ENCODE results near the gene BCR. TPM values are rescaled to one million over a fixed set of nuclear protein-coding genes. Genes with fewer than 3 reads are reported as not detected.

BCR gene
- total and polyA plus RNA-seq, 2 donors, result 17.9 to 22.8 TPM

GRCh38 chr22:23220485-23221350 lies 40.4 kb downstream of the BCR start:
- Histone ChIP-seq H3K4me3 (ENCODE audit: low read length in 2 of 2) (peak overlapping the region; percentile 58 to 60), H3K27me3 (ENCODE audit: control insufficient read depth in 2 of 2, insufficient read depth in 1 of 2, low read length in 1 of 2) (no peaks in the 10 kb centered on the region), H3K27ac (ENCODE audit: low read depth in 1 of 2, low read length in 1 of 2) (peak overlapping the region in 1 of 2 donors; percentile 92), H3K36me3 (ENCODE audit: control insufficient read depth in 2 of 2, insufficient read depth in 2 of 2, low read length in 1 of 2) (peaks cover 0 to 2% of the 10 kb centered on the region in 2 donors), H3K4me1 (ENCODE audit: control insufficient read depth in 2 of 2, insufficient read depth in 2 of 2, low read length in 2 of 2) (peaks cover 41 to 88% of the 10 kb centered on the region in 2 donors), H3K9me3 (ENCODE audit: control insufficient read depth in 2 of 2, insufficient read depth in 1 of 2, low read length in 1 of 2) (no peaks in the 10 kb centered on the region)
- DNase-seq (ENCODE audit: low read depth in 6 of 9, low spot score in 9 of 9), result peak in 4 of 9 donors; percentile 51 to 77 (median 54)
- 35% methylated on average over 11 of the region's 11 CpGs for WGBS

GRCh38 chr22:23221351-23221804 lies 41.1 kb downstream of the BCR start:
- Histone ChIP-seq H3K9me3 (ENCODE audit: control insufficient read depth in 2 of 2, insufficient read depth in 1 of 2, low read length in 1 of 2) (no peaks in the 10 kb centered on the region), H3K4me1 (ENCODE audit: control insufficient read depth in 2 of 2, insufficient read depth in 2 of 2, low read length in 2 of 2) (peaks cover 39 to 91% of the 10 kb centered on the region in 2 donors), H3K27ac (ENCODE audit: low read depth in 1 of 2, low read length in 1 of 2) (no peak overlapping the region), H3K4me3 (ENCODE audit: low read length in 2 of 2) (no peak overlapping the region), H3K27me3 (ENCODE audit: control insufficient read depth in 2 of 2, insufficient read depth in 1 of 2, low read length in 1 of 2) (no peaks in the 10 kb centered on the region), H3K36me3 (ENCODE audit: control insufficient read depth in 2 of 2, insufficient read depth in 2 of 2, low read length in 1 of 2) (peaks cover 0 to 2% of the 10 kb centered on the region in 2 donors)
- 97% methylated on average over 3 of the region's 3 CpGs for WGBS
- no peak for DNase-seq (ENCODE audit: low read depth in 6 of 9, low spot score in 9 of 9)

GRCh38 chr22:23222033-23222792 lies 41.9 kb downstream of the BCR start:
- WGBS, result 70% methylated on average over 11 of the region's 11 CpGs
- H3K4me3 ChIP-seq (ENCODE audit: low read length in 2 of 2), result no peak overlapping the region
- peaks cover 45 to 89% of the 10 kb centered on the region in 2 donors for H3K4me1 ChIP-seq (ENCODE audit: control insufficient read depth in 2 of 2, insufficient read depth in 2 of 2, low read length in 2 of 2)
- no peaks in the 10 kb centered on the region for H3K9me3 ChIP-seq (ENCODE audit: control insufficient read depth in 2 of 2, insufficient read depth in 1 of 2, low read length in 1 of 2)
- H3K27me3 ChIP-seq (ENCODE audit: control insufficient read depth in 2 of 2, insufficient read depth in 1 of 2, low read length in 1 of 2), result no peaks in the 10 kb centered on the region
- H3K36me3 ChIP-seq (ENCODE audit: control insufficient read depth in 2 of 2, insufficient read depth in 2 of 2, low read length in 1 of 2), result peaks cover under 1 to 2% of the 10 kb centered on the region in 2 donors
- peak in 1 of 9 donors; percentile 32 for DNase-seq (ENCODE audit: low read depth in 6 of 9, low spot score in 9 of 9)
- H3K27ac ChIP-seq (ENCODE audit: low read depth in 1 of 2, low read length in 1 of 2), result no peak overlapping the region

DNA sequence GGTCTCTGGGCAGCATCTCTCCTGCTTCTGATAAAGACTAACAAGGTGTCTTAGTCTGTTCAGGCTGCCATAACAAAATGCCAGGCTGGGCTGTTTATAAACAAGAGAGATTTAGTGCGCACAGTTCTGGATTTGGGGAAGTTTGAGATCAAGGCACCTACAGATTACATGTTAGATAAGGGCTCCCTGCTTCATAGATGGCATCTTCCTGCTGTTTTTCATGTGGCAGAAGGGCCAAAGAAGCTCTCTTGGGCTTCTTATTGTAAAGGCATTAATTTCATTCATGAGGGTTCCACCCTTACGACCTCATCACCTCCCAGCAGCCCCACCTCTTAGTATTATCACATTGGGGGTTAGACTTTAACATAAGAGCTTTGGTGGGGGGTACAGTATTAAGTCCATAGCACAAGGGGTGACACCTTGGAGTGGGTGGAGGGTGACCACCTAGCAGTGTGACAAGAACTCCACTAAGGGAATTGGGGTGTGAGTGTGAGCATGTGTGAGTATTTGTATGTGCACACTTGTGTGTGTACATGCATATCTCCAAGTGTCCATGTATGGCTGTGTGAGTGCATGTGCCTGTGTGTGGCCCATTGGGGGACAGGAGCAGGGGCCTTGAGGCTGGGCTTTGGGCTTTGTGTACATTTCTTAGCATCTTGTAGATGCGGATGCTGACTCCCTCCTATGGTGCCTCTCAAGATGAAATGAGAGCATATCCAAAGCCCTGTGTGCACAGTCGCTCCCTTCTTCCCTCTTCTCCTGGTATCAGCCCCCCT lies 42.7 kb downstream of the BCR start:
- 64% methylated on average over 4 of the region's 4 CpGs for WGBS

GRCh38 chr22:23223569-23224317 lies 43.4 kb downstream of the BCR start:
- Histone ChIP-seq H3K27ac (ENCODE audit: low read depth in 1 of 2, low read length in 1 of 2) (no peak overlapping the region), H3K36me3 (ENCODE audit: control insufficient read depth in 2 of 2, insufficient read depth in 2 of 2, low read length in 1 of 2) (peaks cover 3 to 6% of the 10 kb centered on the region in 2 donors), H3K4me1 (ENCODE audit: control insufficient read depth in 2 of 2, insufficient read depth in 2 of 2, low read length in 2 of 2) (peaks cover 42 to 74% of the 10 kb centered on the region in 2 donors), H3K9me3 (ENCODE audit: control insufficient read depth in 2 of 2, insufficient read depth in 1 of 2, low read length in 1 of 2) (no peaks in the 10 kb centered on the region), H3K27me3 (ENCODE audit: control insufficient read depth in 2 of 2, insufficient read depth in 1 of 2, low read length in 1 of 2) (no peaks in the 10 kb centered on the region), H3K4me3 (ENCODE audit: low read length in 2 of 2) (no peak overlapping the region)
- no peak for DNase-seq (ENCODE audit: low read depth in 6 of 9, low spot score in 9 of 9)
- WGBS, result 85% methylated on average over 12 of the region's 12 CpGs

More for the DNA sequence above, 42.7 kb downstream of the BCR start:
- no peak overlapping the region for H3K4me3 ChIP-seq (ENCODE audit: low read length in 2 of 2)
- H3K27ac ChIP-seq (ENCODE audit: low read depth in 1 of 2, low read length in 1 of 2), result no peak overlapping the region
- no peaks in the 10 kb centered on the region for H3K27me3 ChIP-seq (ENCODE audit: control insufficient read depth in 2 of 2, insufficient read depth in 1 of 2, low read length in 1 of 2)
- no peak for DNase-seq (ENCODE audit: low read depth in 6 of 9, low spot score in 9 of 9)
- H3K36me3 ChIP-seq (ENCODE audit: control insufficient read depth in 2 of 2, insufficient read depth in 2 of 2, low read length in 1 of 2), result peaks cover 3 to 6% of the 10 kb centered on the region in 2 donors
- H3K4me1 ChIP-seq (ENCODE audit: control insufficient read depth in 2 of 2, insufficient read depth in 2 of 2, low read length in 2 of 2), result peaks cover 43 to 81% of the 10 kb centered on the region in 2 donors
- no peaks in the 10 kb centered on the region for H3K9me3 ChIP-seq (ENCODE audit: control insufficient read depth in 2 of 2, insufficient read depth in 1 of 2, low read length in 1 of 2)

DNA sequence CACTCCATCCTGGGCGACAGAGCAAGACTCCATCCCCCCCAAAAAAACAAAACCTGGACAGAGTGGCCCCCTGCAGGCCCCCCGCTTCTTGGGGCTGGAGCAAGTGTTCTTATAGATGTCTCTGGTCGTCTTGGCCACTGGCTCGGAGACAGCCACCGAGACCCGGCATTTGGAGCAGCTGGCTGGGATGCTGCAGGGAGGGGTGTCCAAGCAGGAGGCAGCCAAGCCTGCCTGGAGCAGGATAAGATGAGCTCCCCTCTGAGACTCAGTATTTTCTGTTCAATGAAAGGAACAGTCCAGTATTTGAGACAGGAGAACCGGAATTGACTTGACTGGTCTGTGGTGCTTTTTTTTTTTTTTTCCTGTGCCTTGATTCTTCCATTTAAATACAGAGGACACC lies 44.5 kb downstream of the BCR start:
- H3K4me3 ChIP-seq (ENCODE audit: low read length in 2 of 2), result no peak overlapping the region
- peaks cover 35 to 63% of the 10 kb centered on the region in 2 donors for H3K4me1 ChIP-seq (ENCODE audit: control insufficient read depth in 2 of 2, insufficient read depth in 2 of 2, low read length in 2 of 2)
- 97% methylated on average over 7 of the region's 7 CpGs for WGBS
- no peaks in the 10 kb centered on the region for H3K27me3 ChIP-seq (ENCODE audit: control insufficient read depth in 2 of 2, insufficient read depth in 1 of 2, low read length in 1 of 2)
- H3K27ac ChIP-seq (ENCODE audit: low read depth in 1 of 2, low read length in 1 of 2), result no peak overlapping the region
- H3K36me3 ChIP-seq (ENCODE audit: control insufficient read depth in 2 of 2, insufficient read depth in 2 of 2, low read length in 1 of 2), result peaks cover 3 to 11% of the 10 kb centered on the region in 2 donors
- DNase-seq (ENCODE audit: low read depth in 6 of 9, low spot score in 9 of 9), result no peak
- H3K9me3 ChIP-seq (ENCODE audit: control insufficient read depth in 2 of 2, insufficient read depth in 1 of 2, low read length in 1 of 2), result peaks cover 0 to 5% of the 10 kb centered on the region in 2 donors

DNA sequence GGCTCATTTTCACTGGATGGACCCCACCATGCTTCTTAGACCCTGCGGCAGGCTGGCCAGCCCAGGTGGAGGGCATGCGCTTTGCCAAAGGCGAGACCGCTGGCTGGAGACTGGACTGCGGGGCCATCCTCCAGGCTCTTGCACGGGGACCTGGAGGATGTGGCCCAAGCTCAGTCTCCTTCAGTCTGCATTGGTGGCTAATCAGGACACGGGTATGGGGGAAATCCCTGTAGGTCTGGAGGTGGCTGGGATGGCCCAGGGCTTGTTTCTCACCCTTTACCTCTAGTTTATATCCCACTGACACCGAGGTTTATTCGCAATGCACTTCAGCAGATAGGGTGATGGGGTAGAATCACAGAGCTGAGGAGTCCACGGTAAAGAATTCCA lies 45.0 kb downstream of the BCR start:
- peaks cover 3 to 14% of the 10 kb centered on the region in 2 donors for H3K36me3 ChIP-seq (ENCODE audit: control insufficient read depth in 2 of 2, insufficient read depth in 2 of 2, low read length in 1 of 2)
- DNase-seq (ENCODE audit: low read depth in 6 of 9, low spot score in 9 of 9), result no peak
- H3K4me3 ChIP-seq (ENCODE audit: low read length in 2 of 2), result no peak overlapping the region
- WGBS, result 95% methylated on average over 10 of the region's 10 CpGs
- peaks cover 0 to 5% of the 10 kb centered on the region in 2 donors for H3K9me3 ChIP-seq (ENCODE audit: control insufficient read depth in 2 of 2, insufficient read depth in 1 of 2, low read length in 1 of 2)
- peaks cover 34 to 58% of the 10 kb centered on the region in 2 donors for H3K4me1 ChIP-seq (ENCODE audit: control insufficient read depth in 2 of 2, insufficient read depth in 2 of 2, low read length in 2 of 2)
- no peaks in the 10 kb centered on the region for H3K27me3 ChIP-seq (ENCODE audit: control insufficient read depth in 2 of 2, insufficient read depth in 1 of 2, low read length in 1 of 2)
- H3K27ac ChIP-seq (ENCODE audit: low read depth in 1 of 2, low read length in 1 of 2), result peak overlapping the region in 1 of 2 donors; percentile 6
